AG20443 (cell line): ENCODE data around the gene CERS4.
A peak's percentile ranks its signal among the peaks of the same experiment; 100 is the strongest.
"Not testable (repeated sequence)": the region's sequence is repeated elsewhere in the genome, so short reads cannot be mapped to it uniquely, and the experiment has no call there.

Experiments used
- DNase-seq: peaks from one replicate; pipeline ENCODE4 v3.0.0; 2012; ENCODE audit warnings: low spot score, mixed read lengths

Gene CERS4

DNA sequence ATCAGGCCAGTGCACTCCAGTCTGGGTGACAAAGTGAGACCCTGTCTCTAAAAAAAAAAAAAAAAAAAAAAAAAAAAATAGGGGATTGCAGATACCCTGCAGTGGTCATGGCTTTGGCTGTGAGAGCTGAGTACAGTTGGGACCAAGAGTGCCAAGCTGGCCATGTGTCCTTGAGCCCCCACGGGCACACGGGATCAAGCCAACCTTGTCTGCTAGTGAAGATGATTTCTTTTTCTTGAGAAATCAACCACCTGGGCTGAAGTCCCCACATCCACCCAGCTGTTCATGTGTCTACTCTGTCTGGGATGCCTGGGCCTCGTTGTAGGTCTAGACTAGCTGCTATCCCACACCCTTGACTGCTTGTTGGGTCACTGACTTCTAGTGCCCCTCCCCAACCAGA is 34.0 kb downstream of the CERS4 start:
- no peak for DNase-seq

- DNase-seq, result no peak
These were observed 35.3 kb downstream of the CERS4 start for GRCh38 chr19:8244442-8244841.

GRCh38 chr19:8245869-8246835 is 37.0 kb downstream of the CERS4 start:
- DNase-seq, result no peak

DNA sequence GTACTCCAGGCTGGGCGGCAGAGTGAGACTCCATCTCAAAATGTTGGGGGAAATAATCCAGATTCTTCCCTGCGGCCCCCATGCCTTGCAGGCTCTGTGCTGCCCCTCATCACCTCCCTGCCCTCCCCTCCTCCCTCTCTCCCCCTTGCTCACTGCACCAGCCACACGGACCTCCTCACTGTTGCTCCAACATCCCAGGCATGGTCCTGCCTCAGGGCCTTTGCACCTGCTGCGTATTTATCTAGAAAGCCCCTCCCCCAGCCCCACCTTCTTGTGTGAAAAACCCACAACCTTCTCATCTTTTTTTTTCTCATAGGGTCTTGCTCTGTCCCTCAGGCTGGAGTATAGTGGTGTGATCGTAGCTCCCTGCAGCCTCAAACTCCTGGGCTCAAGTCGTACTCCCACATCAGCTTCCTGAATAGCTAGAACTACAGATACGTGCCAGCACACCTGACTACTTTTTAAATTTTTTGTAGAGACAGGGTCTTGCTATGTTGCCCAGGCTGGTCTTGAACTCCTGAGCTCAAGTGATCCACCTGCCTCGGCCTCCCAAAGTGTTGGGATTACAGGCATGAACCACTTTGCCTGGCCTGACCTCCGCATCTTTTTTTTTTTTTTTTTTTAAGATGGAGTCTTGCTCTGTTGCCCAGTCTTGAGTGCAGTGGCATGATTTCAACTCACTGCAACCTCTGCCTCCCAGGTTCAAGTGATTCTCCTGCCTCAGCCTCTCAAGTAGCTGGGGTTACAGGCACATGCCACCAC is 38.1 kb downstream of the CERS4 start:
- DNase-seq, result not testable (repeated sequence)

DNA sequence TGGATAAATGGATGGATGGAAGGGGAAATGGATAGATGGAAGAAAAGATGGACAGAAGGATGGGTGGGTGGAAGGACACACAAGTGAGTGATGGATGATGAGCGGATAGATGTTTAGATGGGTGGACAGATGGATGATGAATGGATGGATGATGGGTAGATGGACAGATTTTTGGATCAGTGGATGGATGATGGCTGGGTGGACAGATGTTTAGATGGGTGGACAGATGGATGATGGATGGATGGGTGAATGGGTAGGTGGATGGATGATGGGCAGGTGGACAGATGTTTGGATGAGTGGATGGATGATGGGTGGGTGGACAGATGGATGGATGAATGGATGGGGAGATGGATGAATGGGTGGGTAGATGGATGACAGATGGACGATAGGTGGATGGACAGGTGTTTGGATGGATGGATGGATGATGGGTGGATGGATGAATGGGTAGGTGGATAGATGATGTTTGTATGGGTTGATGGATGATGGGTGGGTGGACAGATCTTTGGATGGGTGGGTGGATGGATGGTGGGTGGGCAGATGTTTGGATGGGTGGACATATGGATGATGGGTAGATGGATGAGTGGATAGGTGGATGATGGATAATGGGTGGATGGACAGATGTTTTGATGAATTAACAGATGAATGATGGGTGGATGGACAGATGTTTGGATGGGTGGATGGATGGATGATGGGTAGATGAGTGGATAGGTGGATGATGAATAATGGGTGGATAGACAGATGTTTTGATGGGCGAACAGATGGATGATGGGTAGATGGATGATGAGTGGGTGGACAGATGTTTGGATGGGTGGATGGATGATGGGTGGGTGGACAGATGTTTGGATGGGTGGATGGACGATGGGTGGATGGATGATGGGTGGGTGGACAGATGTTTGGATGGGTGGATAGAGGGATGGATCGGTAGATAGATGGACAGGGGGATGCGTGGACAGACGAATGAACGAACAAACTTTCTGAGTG is 39.5 kb downstream of the CERS4 start:
- no peak for DNase-seq

DNA sequence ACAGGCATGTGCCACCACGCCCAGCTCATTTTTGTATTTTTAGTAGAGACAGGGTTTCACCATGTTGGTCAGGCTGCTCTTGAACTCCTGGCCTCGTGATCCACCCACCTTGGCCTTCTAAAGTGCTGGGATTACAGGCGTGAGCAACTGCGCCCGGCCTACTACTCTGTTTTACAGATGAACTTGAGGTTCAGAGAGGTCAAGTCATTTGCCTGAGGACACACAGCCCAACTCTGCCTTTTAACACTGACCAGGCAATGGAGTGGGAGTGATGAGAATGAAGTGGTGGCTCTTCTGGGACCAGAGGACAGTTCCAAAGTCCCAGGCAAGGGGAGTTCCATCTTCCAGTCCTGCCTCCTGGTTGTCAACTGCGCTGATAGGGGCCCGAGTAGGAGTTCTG is 41.4 kb downstream of the CERS4 start:
- DNase-seq, result no peak

GRCh38 chr19:8251025-8251472 is 41.9 kb downstream of the CERS4 start:
- no peak for DNase-seq

DNA sequence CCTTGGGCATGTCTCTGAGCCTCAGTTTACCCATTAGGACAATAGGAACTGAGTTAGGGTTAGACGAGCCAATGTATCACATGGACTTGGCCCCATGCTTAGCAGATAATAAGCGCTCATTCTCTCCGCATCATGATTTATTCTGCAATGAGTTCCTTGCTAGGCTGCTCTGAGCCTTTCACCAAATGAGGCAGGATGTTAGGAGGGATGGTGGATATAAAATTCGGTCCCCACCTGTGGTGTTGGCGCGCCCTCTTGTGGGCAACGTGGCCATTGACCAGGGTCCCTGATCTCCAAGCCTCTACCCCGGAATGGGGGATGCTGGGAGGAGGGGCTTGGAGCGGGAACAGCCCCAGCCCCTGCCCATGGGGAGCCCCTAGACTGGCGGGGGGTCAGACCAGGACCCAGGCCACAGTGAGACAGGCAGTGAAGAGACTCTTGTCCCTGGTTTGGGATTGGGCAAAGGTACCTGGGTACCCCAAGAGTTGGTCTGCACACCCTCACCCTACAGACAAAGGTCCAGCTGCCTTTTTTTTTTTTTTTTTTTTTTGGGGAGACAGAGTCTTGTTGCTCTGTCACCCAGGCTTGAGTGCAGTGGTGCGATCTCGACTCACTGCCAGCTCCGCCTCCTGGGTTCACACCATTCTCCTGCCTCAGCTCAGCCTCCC is 43.9 kb downstream of the CERS4 start:
- DNase-seq, result peak; percentile 92

DNA sequence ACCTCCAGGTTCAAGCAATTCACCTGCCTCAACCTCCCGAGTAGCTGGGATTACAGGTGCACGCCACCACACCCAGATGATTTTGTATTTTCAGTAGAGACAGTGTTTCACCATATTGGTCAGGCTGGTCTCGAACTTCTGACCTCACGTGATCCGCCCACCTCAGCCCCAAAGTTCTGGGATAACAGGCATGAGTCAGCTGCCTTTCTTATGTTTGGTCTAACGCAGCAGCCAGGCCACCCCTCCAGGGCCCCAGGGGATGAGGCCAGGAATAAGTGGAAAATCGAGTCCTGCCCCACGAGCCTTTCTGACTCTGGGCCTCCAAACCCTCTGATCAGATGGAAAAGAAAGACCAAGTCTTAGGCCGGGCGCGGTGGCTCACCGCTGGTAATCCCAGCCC is 44.5 kb downstream of the CERS4 start:
- no peak for DNase-seq

- no peak for DNase-seq
These were observed 45.3 kb downstream of the CERS4 start for GRCh38 chr19:8254286-8255001.

DNA sequence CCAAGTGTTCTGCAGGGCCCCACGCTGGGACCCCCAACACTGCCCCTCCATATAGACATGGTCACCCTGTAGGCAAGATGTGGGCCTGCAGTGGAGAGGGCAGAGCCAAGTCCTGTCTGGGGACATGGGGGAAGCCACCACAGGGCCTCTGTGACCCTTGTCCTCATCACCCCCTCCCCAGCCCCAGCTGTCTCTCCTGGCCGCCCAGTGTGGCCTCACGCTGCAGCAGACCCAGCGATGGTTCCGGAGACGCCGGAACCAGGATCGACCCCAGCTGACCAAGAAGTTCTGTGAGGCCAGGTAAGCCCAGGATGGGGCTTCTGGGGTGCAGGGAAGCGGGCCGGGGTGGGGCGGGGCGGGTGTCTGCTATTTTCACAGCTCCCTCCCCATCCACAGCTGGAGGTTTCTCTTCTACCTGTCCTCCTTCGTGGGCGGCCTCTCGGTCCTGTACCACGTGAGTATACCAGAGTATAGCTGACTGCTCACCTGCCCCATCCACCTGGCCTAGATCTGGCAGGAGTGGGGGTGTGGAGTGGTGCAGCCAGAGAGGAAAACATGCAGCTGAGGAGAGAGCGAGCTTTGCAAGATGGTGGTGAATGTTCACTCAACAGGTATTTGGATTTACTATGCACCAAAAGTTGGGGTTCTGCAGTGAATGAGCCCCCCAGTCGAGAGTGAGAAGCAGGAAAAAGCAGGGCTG is 46.4 kb downstream of the CERS4 start:
- DNase-seq, result no peak

DNA sequence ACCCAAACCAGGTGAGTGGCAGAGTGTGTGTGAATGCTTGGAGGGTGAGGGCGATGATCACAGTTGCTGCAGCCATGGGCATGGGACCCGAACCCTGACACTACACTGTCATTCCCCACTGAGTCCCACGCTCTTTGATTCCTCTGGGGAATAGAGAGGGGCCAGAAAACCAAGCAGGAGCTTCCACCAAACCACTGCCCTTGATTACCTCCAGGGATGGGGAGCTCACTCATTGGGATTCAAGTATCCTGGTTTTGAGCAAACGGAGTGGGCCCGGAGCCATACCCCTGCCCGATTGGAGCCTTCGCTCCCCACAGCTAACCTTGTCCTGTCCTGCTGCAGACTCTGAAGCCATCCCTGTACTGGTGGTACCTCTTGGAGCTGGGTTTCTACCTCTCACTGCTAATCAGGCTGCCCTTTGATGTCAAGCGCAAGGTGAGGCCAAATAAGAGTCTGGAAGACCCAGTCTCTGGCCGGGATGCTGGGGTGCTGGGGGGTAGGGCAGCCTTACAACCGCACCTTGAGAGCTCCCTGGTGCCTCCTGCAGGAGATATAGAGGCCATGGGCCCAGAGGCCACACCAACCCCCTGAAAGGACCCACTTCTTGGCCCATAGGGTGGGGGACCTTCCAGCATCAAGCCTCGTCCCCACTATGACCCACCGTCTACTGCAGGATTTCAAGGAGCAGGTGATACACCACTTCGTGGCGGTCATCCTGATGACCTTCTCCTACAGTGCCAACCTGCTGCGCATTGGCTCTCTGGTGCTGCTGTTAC is 47.3 kb downstream of the CERS4 start:
- no peak for DNase-seq

GRCh38 chr19:8257052-8257443 is 47.9 kb downstream of the CERS4 start:
- DNase-seq, result no peak

DNA sequence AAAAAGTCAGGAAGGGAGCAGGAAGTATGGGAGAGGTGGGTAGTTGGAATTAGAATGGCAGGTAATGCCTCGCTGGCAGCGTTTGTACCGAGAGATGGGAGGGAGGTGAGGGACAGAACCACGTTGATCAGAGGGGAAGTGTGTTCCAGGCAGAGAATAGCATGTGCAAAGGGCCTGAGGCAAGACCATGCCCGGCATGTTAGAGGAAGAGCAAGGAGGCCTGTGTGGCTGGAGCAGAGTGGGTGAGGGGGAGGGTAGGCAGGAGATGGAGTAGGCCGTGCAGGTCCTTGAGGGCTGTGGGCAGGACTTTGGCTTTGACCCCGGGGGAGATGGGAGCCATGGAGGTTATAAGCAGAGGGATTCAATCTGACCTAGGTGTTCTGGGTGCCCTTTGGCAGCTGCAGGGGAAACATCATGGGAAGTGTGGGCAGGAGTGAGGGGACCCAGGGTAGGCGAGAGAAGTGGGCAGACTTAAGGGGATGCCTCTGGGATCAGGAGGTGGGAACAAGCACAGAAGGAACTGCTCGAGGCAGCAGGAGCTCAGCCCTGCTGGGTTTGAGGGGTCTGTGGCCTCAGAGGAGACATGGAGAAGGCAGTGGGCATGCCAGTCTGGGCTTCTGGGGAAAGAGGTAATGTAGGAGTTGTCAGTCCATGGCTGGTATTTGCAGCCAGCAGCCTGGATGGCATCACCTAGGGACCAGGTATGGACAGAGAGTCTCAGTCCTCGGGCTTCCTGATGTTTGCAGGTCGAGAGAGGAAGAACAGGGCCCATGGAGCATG is 50.2 kb downstream of the CERS4 start:
- DNase-seq, result no peak

DNA sequence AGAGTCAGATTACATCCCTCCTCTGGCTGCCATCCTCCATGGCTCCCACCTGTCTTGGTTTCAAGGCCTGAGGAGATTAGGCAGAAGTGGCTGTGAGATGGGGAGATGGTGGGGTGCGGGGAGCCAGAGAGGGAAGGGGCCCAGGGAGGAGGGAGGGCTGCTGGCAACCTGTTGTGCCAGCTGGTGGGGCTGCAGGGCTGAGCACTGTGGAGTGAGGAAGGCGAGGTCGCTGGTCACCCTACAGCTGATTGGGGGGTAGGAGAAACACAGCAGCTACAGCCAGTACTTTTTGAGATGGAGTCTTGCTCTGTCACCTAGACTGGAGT is 50.7 kb downstream of the CERS4 start:
- no peak for DNase-seq

- no peak for DNase-seq
These were observed 52.2 kb downstream of the CERS4 start for GRCh38 chr19:8261347-8261746.

DNA sequence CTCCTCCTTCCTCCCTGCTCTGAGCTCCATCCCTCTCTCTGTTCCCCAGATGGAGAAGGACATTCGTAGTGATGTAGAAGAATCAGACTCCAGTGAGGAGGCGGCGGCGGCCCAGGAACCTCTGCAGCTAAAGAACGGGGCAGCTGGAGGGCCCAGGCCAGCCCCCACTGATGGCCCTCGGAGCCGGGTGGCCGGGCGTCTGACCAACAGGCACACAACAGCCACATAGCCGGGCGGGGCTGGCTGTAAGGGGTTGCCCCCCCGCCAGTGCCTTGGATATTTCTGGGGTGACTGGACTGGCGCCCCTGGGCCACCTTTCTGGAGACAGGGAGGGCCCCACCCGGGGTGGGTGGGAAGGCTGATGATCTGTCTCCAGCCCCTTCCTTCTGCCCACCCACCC is 52.7 kb downstream of the CERS4 start:
- no peak for DNase-seq

DNA sequence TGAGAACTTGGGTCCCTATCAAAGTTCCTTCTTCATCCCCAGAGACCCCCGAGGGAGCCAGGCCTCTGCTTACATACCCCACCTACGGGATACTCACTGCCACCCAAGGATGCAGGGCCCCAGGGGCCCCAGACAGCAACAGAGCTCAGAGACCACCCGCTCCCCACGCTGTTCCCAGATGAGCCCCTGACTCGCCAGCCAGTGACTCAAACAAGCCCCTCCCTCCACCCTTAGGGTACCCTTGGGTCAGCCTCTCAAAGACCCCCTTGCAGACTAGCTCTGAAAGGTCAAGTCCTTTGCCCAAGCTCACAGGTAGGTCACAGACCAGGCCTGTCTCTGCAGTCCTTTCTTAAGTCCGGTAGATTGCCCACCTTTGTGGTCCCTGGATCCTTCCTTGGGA is 53.3 kb downstream of the CERS4 start:
- DNase-seq, result no peak

GRCh38 chr19:8264248-8264647 is 55.1 kb downstream of the CERS4 start:
- DNase-seq, result not testable (repeated sequence)
